HG02798 (cell line): ENCODE measurements around the gene DCBLD2.
A peak's percentile ranks its signal among the peaks of the same experiment; 100 is the strongest.

Experiments used
- ATAC-seq: cut with Tn5 transposase; IDR thresholded peaks from one replicate; pipeline ENCODE4 v1.9.1; 2021; ENCODE audit warnings: mild to moderate bottlenecking; ENCODE audit not compliant: unreplicated experiment, poor library complexity

The DCBLD2 gene

GRCh38 chr3:98901392-98902350, at the start of gene DCBLD2:
Gene DCBLD2, minus strand, starts transcription at chr3:98901695. Its CDS starts 369 bp downstream, at chr3:98901326.
- peak; percentile 99 for ATAC-seq

GRCh38 chr3:98945666-98946065, 44.2 kb upstream of the DCBLD2 start:
- ATAC-seq: no peak

DNA sequence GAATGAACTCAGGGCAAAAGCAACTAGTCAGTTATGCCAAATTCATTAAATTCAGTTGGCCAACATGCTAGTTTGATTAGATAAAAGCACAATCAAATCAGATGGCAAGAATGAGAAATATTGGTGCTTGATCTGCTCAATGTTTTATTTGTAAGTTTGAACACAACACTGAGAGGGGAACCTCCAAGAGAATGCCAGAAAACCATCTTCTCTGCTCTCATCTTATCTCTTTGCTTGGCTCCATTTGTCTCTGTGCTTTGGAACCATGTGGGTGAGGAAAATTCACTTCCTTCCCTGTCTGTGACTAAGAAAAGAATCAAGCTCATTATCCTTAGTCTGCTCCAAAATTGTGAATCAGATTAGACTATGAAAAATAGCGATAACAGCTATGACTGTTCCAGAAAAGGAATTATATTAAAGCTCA, 43.6 kb upstream of the DCBLD2 start:
- ATAC-seq: no peak

DNA sequence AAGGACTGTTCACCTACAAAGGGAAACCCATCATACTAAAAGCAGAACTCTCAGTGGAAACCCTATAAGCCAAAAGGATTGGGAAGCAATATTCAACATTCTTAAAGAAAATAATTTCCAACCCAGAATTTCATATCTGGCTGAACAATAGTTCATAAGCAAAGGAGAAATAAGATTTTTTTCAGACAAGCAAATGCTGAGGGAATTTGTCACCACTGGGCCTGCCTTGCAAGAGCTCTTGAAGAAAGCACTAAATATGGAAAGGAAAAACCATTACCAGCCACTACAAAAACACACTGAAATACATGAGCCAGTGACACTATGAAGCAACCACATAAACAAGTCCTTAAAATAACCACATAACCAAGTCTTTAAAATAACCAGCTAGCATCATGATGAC, 28.9 kb upstream of the DCBLD2 start:
- ATAC-seq: no peak

DNA sequence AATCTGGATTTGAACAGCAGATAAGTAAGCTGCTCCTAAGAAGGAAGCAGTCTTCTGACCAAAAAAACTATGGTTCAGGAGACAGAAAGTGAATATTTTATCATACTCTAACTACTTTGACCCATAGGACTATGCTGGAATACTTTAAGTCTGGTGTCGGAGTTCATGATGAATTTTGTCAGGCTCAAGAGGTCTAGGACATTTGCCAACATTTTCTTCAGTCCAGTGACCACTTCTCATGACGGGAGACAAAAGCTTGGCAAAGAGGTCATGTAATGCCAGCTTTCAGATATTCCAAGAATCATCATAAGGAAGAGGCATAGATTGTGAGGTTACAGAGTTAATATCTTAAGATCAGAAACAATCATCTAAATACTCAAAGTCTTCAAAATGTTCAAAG, 20.5 kb upstream of the DCBLD2 start:
- no peak for ATAC-seq

DNA sequence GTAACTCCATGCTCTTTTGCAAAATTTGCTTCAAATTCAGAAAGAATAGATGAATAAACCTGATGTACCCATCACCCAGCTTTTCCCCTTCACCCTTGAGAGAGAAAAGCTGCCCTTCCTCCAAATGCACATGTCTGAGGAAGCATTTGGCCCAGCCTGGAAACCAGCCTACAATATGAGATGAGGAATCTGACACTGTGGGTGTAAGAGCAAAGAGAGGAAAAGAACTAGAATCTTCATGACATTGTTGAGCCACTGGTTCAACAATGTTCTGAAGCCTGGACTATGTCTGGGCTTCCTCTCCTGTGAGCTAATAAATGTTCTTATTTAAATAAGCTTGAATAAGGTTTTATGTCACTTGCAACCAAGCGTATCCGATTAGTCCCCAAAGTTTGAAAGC, 18.7 kb upstream of the DCBLD2 start:
- no peak for ATAC-seq

DNA sequence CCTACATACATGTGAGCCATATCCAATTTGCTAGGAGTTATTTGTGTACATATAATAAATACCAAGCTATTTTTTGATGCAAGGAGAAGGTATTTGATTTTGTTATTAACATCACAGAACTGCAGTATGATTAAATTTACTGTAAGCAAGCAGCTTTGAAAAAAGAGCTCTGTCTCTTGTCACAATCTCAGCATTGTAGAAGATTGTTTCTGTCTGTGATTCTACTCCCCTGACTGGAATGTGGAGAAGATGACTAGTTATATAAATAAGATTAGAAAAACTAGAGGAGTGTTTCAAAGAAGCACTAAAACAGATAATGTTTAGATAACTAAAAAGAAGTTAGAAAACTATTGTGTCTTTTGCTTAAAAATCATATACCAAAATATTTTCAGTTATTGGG, 17.1 kb upstream of the DCBLD2 start:
- no peak for ATAC-seq

GRCh38 chr3:98917608-98918007, 16.1 kb upstream of the DCBLD2 start:
- ATAC-seq: no peak

DNA sequence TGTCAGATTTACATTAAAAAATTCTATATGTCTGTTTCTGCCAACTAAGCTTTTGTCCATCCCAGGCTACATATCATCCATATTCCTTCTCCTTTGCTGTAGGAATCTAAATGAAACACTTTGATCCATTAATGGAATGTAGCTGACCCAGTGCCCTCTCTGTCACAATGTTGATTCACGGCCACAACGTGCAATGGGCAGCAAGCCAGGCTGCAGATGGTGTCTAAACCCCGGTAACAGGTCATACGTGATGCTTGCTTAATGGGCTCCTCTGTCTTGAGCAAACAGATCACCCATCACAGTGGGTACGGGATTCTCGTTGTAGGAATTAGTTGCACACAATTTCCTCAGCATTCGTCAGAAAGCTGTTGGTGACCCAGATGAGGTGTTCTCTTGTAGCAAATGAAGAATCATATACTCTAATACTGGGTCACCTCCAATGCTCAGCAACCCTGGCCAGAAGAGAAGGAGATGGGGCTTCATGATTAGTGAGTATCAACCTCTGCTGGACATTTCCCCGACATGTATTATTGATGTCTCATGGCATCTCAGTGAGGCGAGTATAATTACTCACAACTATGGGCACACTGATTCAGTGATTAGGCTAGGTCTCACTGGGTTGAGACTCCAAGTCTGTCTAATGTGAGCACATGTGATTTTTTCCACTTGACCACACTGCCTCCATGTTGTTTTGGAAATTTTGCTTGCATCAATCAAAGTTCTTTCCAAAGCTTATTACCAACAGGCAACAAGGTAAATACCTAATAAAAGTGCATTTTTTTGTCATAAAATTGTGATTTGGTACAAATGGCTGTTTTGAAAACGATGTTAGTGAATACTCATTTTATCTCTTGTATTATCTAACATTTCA, 12.9 kb upstream of the DCBLD2 start:
- no peak for ATAC-seq

GRCh38 chr3:98912448-98912847, 11.0 kb upstream of the DCBLD2 start:
- no peak for ATAC-seq

DNA sequence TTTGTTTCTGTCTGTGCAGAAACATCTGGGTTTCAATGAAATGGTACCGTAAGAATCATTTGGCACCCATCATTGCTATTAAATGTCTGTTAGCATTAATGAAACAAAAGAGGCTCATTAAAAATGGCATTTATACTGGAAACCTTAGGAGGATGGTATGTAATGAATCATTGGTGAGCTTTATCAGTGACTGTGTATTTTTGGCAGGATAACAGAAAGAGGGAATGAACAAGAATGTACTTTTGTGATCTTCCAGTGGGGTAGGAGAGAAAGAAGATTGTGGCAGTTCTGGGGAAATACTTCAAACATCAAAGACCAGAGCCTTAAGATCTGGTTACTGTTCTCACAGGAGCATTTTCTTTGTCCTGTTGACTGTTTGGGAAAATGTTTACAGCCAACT, 4.7 kb upstream of the DCBLD2 start:
- ATAC-seq: no peak

- no peak for ATAC-seq
These were observed 2.4 kb upstream of the DCBLD2 start for GRCh38 chr3:98903705-98904481.

DNA sequence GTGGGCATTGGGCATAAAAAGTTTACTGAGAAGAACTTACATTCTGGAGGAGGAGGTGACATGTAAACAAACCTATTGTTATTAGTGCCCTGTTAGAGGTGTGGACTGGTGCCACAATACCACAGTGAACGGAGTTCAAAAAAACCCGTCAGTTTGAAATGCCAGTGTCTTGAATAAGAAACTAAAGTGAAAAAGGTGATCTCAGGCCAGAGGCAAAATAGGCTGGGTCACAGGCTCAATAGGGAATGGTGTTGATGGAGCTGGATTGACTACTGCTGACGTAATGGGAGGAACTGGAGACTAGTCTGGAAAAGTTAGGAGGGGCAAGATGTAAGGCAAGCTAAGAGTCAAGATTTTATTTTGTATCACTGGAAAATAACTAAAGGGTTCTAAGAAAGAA, 1.6 kb upstream of the DCBLD2 start:
- ATAC-seq: no peak

DNA sequence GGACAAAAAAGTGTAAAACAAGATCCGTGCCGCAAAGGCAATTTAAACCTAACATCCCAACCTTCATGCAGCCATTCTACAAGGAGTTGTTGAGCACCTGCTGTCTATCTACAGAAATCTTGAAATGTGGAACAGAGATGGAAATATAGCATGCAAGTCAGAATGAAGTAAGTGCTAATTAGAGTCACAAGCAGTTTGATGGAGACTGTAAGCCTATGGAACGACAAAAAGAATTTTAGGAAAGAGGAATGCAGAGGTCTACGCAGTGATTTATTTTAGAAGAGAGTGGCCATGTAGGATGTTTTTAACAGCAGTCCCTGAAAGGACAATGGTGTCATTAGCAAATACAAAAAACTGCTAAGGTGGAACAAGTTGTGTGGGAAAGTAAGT, 851 bp upstream of the DCBLD2 start:
- no peak for ATAC-seq

GRCh38 chr3:98901119-98901391, 440 bp downstream of the DCBLD2 start:
- peak; percentile 30 for ATAC-seq

DNA sequence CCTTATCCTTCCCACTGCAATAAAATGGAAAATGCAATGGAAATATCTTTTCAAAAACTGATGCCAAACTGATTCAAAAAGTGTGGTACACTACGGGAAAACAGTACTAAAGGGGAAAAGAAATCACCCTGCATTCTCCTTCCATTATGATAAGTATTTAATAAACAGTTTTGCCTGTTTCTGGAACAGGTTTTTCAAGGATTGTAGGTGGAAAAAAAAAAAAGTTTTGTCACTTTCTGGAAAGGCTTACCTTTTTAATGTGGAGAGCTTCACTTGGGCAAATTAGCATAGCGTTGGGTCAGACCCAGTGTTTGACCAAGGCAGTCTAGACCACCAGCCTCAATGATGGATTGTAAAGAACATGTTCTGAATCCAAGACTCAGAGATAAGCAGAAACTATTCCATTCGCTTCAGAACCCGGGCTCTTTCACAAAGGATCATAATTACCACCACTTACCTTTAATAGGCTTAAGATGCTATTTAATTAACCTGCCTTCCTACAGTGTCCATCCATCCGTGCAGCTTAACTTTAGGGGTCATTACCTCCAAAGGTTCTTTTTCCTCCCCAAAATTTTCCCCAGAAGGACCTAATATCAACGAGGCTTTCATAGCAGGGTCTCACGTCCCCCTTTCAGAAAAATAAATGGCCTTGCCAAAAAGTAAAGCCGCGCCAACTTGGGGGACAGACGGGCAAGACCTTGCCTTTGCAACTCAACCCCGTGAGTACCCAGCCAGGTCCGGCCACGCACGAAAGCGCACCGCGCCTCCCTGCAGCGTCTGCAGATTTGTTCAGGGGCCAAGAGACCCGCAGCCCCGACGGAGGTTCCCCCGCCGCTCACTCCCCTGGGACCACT, 1.0 kb downstream of the DCBLD2 start:
- no peak for ATAC-seq

GRCh38 chr3:98897701-98898100, 3.8 kb downstream of the DCBLD2 start:
- ATAC-seq: no peak

GRCh38 chr3:98894791-98895576, 6.5 kb downstream of the DCBLD2 start:
- ATAC-seq: no peak

DNA sequence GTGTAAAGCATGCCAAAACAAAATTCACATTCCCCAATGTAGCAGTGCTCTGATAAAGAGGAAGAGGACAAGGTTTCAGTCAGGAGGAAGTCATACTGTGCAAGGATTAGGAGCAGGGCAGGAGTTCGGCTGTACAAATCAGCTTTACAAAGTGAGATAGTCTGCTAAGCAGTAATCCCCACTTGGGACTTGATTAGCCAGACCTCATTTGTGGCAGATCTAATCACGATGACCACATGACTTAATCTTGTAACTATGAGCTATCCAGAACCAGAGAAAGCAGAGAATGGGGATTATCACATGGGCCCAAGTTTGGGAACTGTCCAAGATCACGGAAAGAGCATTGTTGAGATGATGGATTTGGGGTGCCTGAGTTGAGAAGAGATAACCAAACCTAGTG, 7.8 kb downstream of the DCBLD2 start:
- ATAC-seq: no peak
